Measurements from ENCODE around the gene TAF1D.
"Not testable (repeated sequence)": the region's sequence is repeated elsewhere in the genome, so short reads cannot be mapped to it uniquely, and the experiment has no call there.

TAF1D gene

DNA sequence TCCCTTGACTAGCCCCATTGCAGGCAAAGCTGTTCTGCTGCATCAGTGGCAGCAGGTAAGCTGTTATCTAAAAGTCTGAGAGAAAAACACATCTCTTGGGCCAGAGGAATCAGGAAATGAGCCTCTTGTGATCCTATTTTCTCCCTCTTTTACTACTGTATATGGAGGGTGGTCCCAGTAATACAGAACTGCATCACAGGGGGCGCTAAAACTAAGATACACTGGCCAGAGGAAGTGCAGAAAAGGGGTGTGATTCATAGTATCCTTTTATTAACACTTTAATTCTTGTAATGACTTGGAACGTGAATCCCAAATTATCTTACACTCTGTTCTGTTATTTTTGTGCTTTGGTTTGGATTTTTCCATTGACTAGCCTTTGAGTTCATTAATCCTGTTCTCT, 34.0 kb upstream of the TAF1D start:
- Histone ChIP-seq H3K27me3 (no peaks in the 10 kb centered on the region), H3K36me3 (no peaks in the 10 kb centered on the region), H3K27ac (no peak overlapping the region), H3K4me1 (no peaks in the 10 kb centered on the region), H3K9me3 (no peaks in the 10 kb centered on the region), H3K4me3 (no peak overlapping the region)
- intact Hi-C loops (cut with DNase I; ENCODE audit: low total_unique reads), result no loop called here
- no peak for TF ChIP-seq CTCF (IDR thresholded peaks at IDR 0.05)
- no peak for DNase-seq

GRCh38 chr11:93774560-93774959, 33.3 kb upstream of the TAF1D start:
- H3K27ac ChIP-seq; intact Hi-C loops (cut with DNase I; ENCODE audit: low total_unique reads); H3K4me3 ChIP-seq; H3K36me3 ChIP-seq; H3K9me3 ChIP-seq; DNase-seq; H3K4me1 ChIP-seq; H3K27me3 ChIP-seq: not testable (repeated sequence)

- Histone ChIP-seq H3K27me3 (no peaks in the 10 kb centered on the region), H3K4me3 (no peak overlapping the region), H3K9me3 (no peaks in the 10 kb centered on the region), H3K4me1 (no peaks in the 10 kb centered on the region), H3K27ac (no peak overlapping the region), H3K36me3 (no peaks in the 10 kb centered on the region)
- intact Hi-C loops (cut with DNase I; ENCODE audit: low total_unique reads), result no loop called here
- DNase-seq, result no peak
- TF ChIP-seq CTCF (IDR thresholded peaks at IDR 0.05), result no peak
These were observed 32.4 kb upstream of the TAF1D start for GRCh38 chr11:93773601-93774200.

- no peaks in the 10 kb centered on the region for H3K27me3 ChIP-seq
- no peaks in the 10 kb centered on the region for H3K36me3 ChIP-seq
- H3K27ac ChIP-seq, result no peak overlapping the region
- no peaks in the 10 kb centered on the region for H3K4me1 ChIP-seq
- no peak overlapping the region for H3K4me3 ChIP-seq
- H3K9me3 ChIP-seq, result no peaks in the 10 kb centered on the region
- no peak for TF ChIP-seq CTCF (IDR thresholded peaks at IDR 0.05)
- no peak for DNase-seq
- intact Hi-C loops (cut with DNase I; ENCODE audit: low total_unique reads), result no loop called here
These were observed 31.8 kb upstream of the TAF1D start for GRCh38 chr11:93773045-93773477.

GRCh38 chr11:93772123-93772522, 30.8 kb upstream of the TAF1D start:
- Histone ChIP-seq H3K27ac (no peak overlapping the region), H3K9me3 (no peaks in the 10 kb centered on the region), H3K36me3 (no peaks in the 10 kb centered on the region), H3K4me1 (no peaks in the 10 kb centered on the region), H3K27me3 (no peaks in the 10 kb centered on the region), H3K4me3 (no peak overlapping the region)
- TF ChIP-seq CTCF (IDR thresholded peaks at IDR 0.05), result no peak
- no peak for DNase-seq
- intact Hi-C loops (cut with DNase I; ENCODE audit: low total_unique reads), result no loop called here

DNA sequence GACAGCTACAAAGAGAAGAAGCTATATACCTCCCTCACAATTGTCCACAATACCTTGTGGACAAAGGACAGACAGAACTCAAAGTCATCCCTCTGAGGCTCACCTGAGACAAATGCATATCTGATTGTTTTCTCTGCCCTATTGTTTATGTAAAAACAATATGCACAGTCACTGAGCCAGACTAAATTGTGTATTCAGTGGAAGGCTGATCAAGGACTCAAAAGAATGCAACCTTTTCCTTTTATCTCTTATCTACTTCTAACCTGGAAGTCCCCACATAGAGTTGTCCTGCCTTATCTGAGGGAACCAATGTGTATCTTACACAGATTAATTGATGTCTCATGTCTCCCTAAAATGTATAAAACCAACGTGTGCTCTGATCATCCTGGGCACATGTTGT, 28.9 kb upstream of the TAF1D start:
- Histone ChIP-seq H3K27ac (no peak overlapping the region), H3K4me3 (no peak overlapping the region), H3K9me3 (no peaks in the 10 kb centered on the region), H3K27me3 (no peaks in the 10 kb centered on the region), H3K4me1 (no peaks in the 10 kb centered on the region), H3K36me3 (peaks cover 0 to under 1% (median 0%) of the 10 kb centered on the region in 3 donors)
- intact Hi-C loops (cut with DNase I; ENCODE audit: low total_unique reads), result no loop called here
- TF ChIP-seq CTCF (IDR thresholded peaks at IDR 0.05), result no peak
- DNase-seq, result no peak
